ENCODE measurements around the gene STXBP1.

Gene STXBP1

GRCh38 chr9:127694890-127695720 is 83.0 kb downstream of the STXBP1 start:
- no peak for DNase-seq

GRCh38 chr9:127697575-127697974 is 85.5 kb downstream of the STXBP1 start:
- no peak for DNase-seq

- no peak for DNase-seq
Observed at GRCh38 chr9:127698386-127698785, 86.3 kb downstream of the STXBP1 start.

GRCh38 chr9:127698985-127699670 is 87.1 kb downstream of the STXBP1 start:
- peak; percentile 49 for DNase-seq

- DNase-seq: no peak
Observed at GRCh38 chr9:127700140-127700539, 88.1 kb downstream of the STXBP1 start.

- DNase-seq: no peak
Observed at GRCh38 chr9:127700594-127701255, 88.6 kb downstream of the STXBP1 start.

GRCh38 chr9:127703289-127703946 is 91.3 kb downstream of the STXBP1 start:
- DNase-seq: no peak

GRCh38 chr9:127705577-127706379 is 93.7 kb downstream of the STXBP1 start:
- no peak for DNase-seq

- peak; percentile 41 for DNase-seq
Observed at GRCh38 chr9:127706836-127707241, 94.8 kb downstream of the STXBP1 start, which contains the start of gene CFAP157. CFAP157 (plus strand) TSS chr9:127706988; CDS start chr9:127707032, 44 bp downstream.

GRCh38 chr9:127707766-127708165 is 95.7 kb downstream of the STXBP1 start:
- no peak for DNase-seq

GRCh38 chr9:127708952-127709587 is 97.0 kb downstream of the STXBP1 start:
- DNase-seq: no peak

GRCh38 chr9:127710204-127710783 is 98.2 kb downstream of the STXBP1 start:
- no peak for DNase-seq

- no peak for DNase-seq
Observed at GRCh38 chr9:127711226-127711701, 99.2 kb downstream of the STXBP1 start.

GRCh38 chr9:127711831-127712274 is 99.8 kb downstream of the STXBP1 start:
- peak; percentile 78 for DNase-seq

GRCh38 chr9:127712371-127712770 is 100.3 kb downstream of the STXBP1 start:
- DNase-seq: no peak

GRCh38 chr9:127712867-127713266 is 100.8 kb downstream of the STXBP1 start:
- no peak for DNase-seq

- no peak for DNase-seq
Observed at GRCh38 chr9:127714020-127714750, 102.1 kb downstream of the STXBP1 start.

- no peak for DNase-seq
Observed at GRCh38 chr9:127714951-127715469, 102.9 kb downstream of the STXBP1 start.

GRCh38 chr9:127715470-127716337 is 103.6 kb downstream of the STXBP1 start, which contains the start of the genes PTRH1 and TTC16:
PTRH1 (minus strand) TSS chr9:127715663; CDS start chr9:127715639, 24 bp downstream.
TTC16 (plus strand) TSS chr9:127716079; CDS start chr9:127716146, 67 bp downstream.
- DNase-seq: peak; percentile 91
